Dermis microvascular lymphatic vessel endothelial cell (primary cell): Measurements from ENCODE around the gene SPECC1L. TPM values are rescaled to one million over a fixed set of nuclear protein-coding genes. Genes with fewer than 3 reads are reported as not detected.

Source experiments
- DNase-seq, 2 donors: peaks; one replicate each; pipeline versions ENCODE4 v3.0.0 to v3.0.0-alpha.2; 2010; ENCODE audit warnings: low read depth in 2 of 2
- total RNA-seq: library from RNA; depleted of rRNA; stranded (reverse); fragments of >200 nt; gene quantifications from 2 replicates; pipeline ENCODE4 v1.2.1, GENCODE V29; 2014

Gene SPECC1L
- total RNA-seq, 1 donor from 2014 or later: 40.3 TPM

- no peak for DNase-seq
These were observed 53.1 kb downstream of the SPECC1L start for GRCh38 chr22:24323695-24324094.

GRCh38 chr22:24324137-24324536 is 53.5 kb downstream of the SPECC1L start:
- DNase-seq: no peak

- DNase-seq: peak; percentile 49 to 88
These were observed 54.6 kb downstream of the SPECC1L start for GRCh38 chr22:24325105-24325757.

- no peak for DNase-seq
These were observed 55.6 kb downstream of the SPECC1L start for GRCh38 chr22:24326266-24326665.

GRCh38 chr22:24327832-24328231 is 57.2 kb downstream of the SPECC1L start:
- no peak for DNase-seq

- no peak for DNase-seq
These were observed 58.8 kb downstream of the SPECC1L start for GRCh38 chr22:24329453-24329852.

- peak in 1 of 2 donors; percentile 39 for DNase-seq
These were observed 60.0 kb downstream of the SPECC1L start for GRCh38 chr22:24330636-24331035.

GRCh38 chr22:24331468-24332440 is 61.1 kb downstream of the SPECC1L start:
- DNase-seq: no peak

GRCh38 chr22:24333301-24333700 is 62.7 kb downstream of the SPECC1L start:
- DNase-seq: no peak

- DNase-seq: no peak
These were observed 64.9 kb downstream of the SPECC1L start for GRCh38 chr22:24335496-24335895.

GRCh38 chr22:24337894-24338645 is 67.4 kb downstream of the SPECC1L start:
- no peak for DNase-seq

GRCh38 chr22:24338726-24339451 is 68.3 kb downstream of the SPECC1L start:
- no peak for DNase-seq

GRCh38 chr22:24339452-24339747 is 68.8 kb downstream of the SPECC1L start:
- DNase-seq: no peak

- no peak for DNase-seq
These were observed 71.0 kb downstream of the SPECC1L start for GRCh38 chr22:24341627-24342026.

- no peak for DNase-seq
These were observed 80.0 kb downstream of the SPECC1L start for GRCh38 chr22:24350627-24351026.

GRCh38 chr22:24353121-24353520 is 82.5 kb downstream of the SPECC1L start:
- DNase-seq: no peak

- no peak for DNase-seq
These were observed 84.9 kb downstream of the SPECC1L start for GRCh38 chr22:24355574-24355973.

GRCh38 chr22:24357547-24357946 is 86.9 kb downstream of the SPECC1L start:
- no peak for DNase-seq

GRCh38 chr22:24358105-24358836 is 87.6 kb downstream of the SPECC1L start:
- no peak for DNase-seq

GRCh38 chr22:24359452-24360120 is 89.0 kb downstream of the SPECC1L start:
- peak in 1 of 2 donors; percentile 68 for DNase-seq
